Activated CD4-positive, alpha-beta T cell treated with anti-CD3 and anti-CD28 coated beads for 24 hours (primary cell): ENCODE measurements around the gene CALHM1.

Experiments used
- DNase-seq, 2 donors: peaks; one replicate each; pipeline ENCODE4 v3.0.0-alpha.2; 2020; ENCODE audit warnings: low read depth in 2 of 2

Gene CALHM1

DNA sequence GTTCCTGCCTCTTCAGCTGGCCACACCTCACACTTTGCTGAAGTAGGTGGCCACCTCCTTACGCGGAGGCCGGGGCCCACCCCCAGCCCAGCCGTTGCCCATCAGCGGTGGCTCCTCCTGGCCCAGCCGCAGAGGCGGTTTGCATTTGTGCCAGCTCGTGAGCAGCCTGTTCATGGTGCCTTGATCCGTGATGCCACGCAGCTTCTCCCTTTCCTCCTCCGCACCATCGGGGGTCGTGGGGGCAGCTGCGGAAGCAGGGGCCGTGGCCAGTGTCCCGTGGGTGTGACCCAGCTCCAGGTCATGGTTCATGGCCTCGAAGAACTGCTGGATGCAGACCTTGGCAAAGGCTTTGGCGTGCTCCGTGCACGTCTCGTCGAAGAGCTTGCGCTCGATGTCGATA lies 3.5 kb downstream of the CALHM1 start:
- DNase-seq: no peak

DNA sequence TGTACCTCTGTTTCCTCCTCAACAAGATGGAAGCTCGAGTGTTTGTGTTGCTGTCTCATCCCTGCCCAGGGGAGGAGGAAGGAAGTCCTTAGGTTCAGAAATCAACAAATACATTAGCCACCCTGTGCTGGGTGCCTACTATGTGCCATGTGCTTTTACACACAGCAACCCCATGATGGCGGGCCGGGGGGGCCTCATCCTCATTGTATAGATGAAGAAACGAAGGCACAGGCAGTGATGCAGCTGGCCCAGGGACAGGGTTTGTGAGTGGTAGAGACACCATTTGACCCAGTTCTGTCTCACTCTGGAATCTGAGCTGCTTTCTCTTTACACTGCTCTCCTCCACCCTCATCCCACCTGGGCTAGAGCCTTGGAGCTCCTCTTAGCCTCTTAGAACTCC lies 4.7 kb downstream of the CALHM1 start:
- no peak for DNase-seq

DNA sequence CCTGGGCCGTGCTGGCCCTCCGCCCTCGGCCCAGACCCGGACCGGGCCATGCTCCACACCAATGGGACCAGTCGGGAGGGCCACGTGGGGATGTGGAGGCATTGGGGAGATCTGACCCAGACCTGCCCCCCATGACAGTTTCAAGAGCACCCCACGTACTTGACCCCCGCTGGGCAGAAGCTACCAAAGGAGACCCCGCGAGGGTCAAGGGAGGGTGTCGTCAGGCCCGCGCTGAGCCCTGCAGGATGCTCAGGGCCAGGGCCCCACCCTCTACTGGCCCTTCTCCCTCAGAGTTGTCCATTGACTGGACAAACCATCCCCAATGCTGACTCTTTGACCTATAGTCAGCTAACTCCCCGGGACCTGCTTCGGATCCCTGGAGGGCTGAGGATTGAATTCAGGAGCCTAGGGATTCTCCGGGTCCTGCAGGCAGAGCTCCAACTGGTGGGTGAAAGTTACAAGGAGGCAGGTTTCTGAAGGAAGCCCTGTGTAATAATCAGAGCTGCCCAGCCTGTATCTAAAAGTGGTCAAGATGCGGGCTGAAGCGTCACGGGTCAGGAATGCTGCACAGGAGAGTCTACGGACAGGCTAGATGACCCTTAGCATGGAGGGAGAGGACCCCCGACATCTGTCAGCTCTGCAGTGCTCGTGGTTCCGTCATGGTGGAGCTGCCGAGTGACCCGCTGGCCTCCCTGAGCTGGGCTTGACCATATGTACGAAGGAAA lies 6.0 kb downstream of the CALHM1 start:
- no peak for DNase-seq

DNA sequence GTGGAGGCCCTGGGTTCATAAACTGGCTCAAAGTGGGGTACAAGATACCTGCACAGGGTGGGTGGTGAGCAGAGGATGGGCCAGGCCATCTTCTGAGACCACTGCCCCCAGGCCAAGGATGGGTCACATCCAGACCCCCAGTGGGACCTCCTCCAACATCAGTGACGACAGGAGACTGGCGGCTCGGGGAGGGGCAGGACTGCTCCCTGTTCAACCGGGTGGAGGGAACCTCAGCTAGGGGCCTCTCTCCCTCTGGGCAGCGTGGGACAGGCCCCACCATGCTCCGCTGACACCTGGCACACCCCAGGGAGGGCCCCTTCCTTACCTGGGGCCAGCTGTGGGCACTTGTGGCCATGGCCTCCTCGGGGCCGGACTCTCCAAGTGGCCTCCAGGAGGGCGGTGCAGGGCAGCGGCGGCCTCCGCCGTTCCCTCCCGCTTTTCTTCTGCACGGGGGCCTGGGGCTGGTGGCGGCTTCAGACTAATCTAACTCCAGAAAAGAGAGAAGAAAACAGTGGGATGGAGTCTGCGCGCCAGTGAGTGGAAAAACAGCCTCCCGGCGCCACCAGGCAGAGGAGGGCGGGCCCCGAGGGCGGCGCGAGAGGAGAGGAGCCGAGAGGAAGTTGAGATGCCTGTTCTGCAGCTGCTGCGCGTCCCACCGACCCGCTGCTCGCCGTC lies 6.7 kb downstream of the CALHM1 start, which contains the start of gene CALHM2:
CALHM2 (minus strand) TSS at position 540 of the 675 bp plus-strand sequence. CDS start 2,429 bp downstream, outside the sequence.
- peak; percentile 29 to 56 for DNase-seq

DNA sequence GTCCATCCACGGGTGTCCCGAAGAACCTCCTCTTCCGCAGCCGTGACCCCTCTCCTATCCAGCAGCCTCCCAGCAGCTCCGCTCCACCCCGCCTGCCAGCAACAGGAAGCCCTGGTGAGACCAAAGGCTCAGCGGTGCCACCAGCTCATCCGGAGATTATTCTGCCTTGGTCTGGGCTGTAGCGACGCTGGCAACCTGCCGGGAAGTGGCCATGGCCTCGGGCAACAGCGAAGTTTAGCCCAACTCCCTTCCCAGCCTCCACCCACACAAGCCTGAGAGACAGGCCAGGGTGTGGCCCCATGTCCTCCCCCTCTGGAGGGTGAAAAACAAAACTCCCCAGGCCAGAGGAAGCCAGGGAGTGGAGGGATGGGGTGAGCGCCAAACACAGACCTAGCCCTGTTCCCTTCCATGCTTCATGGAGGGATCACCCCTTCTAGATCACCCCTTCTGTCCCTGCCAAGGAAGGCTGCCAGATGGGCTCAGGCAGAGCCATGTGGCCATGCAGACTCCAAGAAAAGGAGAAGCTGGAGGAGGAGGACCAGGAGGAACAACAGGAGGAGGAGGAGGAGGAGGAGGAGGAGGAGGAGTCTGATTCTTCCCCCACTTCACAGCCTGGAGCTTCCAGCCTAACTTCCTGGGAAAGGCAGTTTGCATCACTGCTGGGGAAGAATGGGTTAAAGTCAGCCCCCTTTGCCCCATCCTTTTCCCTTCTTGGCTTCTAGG lies 7.4 kb downstream of the CALHM1 start:
- peak; percentile 19 to 35 for DNase-seq

DNA sequence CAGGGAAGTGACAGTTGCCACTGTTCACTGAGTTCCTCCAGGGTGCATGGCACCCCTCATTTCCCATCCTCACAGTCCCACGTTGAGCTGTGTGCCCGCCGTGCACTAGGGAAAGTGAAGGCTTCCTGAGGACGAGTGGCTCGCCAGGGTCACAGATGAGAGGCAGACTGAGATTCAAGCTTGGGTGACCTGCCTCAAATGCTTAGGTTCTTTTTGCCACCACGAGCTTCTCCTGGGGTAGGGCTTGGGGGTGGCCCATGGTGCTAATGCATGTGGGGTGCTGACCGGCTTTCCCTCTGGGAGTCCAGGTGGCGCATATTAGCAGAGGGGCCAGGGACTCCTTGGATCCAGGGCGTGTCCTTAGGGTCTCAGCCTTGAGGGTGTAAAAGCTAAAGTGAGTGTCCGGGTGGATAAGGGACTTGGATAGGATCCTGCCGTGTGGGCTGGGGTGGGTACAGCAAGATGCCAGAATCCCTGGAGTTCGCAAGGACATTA lies 8.5 kb downstream of the CALHM1 start:
- DNase-seq: no peak

DNA sequence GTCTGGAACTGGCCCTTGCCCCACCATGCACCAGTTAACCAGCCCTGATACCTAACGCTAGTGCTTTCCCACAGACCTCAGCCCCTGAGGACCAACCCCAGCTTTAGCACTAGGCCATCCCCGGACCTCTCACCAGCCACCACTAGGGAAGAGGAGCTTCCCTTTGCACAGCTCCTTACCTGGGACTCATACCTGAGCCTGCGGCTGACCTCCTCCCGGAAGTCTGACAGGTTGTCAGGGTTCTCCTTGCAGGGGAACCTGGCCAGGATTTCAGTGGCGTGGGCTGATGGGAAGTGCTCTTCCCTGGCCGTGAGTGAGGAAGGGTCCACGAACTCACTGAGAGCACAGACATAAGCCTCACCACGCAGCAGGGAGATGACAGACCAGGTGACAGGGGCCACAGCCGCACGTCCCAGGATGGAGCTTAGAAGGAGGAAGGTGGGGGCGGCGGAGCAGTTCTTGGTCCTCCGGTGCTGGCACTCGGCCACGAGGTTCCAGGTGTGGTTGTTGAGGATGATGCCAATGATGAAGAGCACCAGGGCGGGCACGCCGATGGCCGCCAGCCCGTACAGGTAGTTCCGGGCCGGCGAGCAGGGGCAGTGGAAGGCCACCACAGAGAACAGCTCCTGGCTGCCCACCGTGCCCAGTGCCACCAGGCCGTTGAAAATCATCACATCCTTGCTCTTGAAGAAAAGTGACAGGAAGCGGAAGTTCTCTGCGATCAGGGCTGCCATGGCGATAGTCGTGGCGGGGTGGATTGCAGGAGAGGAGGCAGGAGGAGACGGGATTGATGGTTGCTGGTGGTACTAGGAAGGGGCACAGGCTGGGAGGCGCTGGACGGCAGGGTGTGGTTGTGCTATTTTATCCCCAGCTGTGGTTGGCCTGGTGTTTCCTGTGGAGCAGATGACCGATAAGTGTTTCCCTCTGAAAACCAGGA lies 9.2 kb downstream of the CALHM1 start:
- no peak for DNase-seq

DNA sequence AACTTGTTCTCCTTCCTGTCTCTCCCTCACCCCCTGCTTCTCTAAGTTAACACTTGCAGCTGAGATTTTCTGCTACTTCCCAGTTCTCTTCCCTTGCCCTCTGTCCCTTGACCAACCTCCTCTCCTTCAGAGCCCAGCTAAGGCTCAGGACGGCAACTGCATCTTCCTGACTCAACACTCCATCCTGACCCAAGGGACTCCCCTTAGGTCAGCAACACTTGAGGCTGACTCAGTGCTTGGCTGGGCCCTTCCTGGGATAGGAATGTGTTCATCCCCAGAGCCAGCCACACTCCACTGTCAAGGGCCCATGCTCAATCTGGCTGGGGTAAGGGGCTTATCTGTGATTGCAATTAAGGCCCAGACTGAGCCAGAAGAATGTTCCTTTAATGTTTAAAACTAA lies 10.0 kb downstream of the CALHM1 start:
- no peak for DNase-seq

DNA sequence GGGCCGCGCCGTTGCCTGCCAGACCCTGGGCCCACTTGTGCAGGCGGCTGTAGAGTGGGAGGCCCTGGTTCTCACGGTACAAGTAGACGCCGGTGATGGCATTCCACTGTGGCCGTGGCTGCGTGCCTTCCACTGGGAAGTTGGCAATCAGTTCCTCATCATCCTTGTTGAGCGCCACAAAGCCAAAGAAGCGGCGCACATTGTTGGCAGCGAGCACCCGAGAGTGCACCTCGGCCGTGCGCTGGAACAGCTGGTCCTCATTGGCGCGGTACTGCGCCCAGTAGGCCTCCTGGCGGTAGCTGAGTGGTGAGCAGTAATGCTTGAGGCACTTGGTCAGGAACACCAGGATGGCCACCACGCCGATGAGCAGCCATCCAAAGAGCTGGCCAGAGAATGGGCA lies 11.5 kb downstream of the CALHM1 start:
- DNase-seq: no peak

DNA sequence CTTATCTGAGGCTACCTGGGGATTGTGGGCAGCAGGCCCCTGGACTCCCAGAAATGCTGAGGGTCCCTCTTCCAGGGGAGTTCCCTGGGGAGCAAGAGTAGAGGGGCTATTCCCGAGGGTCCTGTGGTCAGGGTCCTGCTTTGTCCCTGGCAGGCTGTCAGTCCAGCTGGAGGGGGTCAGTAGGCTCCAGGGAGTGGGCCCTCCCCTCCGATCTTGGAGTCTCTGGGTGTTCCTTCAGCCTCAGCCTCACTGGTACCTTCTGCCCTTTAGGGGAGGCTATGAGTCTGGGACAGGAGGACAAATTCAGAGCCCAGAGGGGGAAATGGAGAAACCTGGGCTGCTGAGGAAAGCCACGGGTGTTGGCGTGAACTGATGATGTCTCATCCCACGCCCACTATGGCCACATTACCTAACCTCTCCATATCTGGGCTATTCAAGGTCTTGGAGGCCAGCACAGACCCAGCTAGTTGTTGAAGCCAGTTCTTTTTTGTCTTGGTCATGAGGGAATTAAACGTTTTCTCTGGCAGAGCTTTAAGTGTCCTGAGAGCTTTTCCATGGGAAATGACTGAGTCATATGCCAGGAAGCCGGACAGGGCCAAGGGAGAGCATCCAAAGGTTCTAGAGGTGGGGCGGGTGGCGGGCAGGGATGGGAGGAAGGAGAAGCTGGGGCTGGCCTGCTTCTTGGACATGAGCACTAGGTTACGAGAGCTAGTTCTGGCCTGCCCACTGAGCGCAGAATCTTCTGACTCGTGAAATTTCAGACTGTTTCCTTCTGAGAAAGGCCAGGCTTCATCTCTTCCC lies 12.7 kb downstream of the CALHM1 start:
- DNase-seq: no peak

DNA sequence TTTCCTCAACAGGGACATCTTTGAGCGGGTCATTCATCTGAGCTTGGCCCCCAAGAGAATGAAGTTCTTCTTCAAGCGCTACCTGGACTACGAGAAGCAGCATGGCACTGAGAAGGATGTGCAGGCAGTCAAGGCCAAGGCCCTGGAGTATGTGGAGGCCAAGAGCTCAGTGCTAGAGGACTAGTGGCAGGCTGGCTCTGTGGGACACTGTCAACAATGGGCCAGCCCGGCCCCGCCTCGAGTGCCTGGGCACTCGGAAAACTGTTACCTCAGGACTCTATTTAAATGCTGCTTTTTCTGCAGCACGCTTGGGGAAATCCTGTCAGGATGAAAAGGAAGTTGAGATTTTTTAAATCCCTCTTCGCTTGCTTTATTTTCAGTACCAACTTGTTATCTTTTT lies 13.3 kb downstream of the CALHM1 start:
- DNase-seq: no peak

DNA sequence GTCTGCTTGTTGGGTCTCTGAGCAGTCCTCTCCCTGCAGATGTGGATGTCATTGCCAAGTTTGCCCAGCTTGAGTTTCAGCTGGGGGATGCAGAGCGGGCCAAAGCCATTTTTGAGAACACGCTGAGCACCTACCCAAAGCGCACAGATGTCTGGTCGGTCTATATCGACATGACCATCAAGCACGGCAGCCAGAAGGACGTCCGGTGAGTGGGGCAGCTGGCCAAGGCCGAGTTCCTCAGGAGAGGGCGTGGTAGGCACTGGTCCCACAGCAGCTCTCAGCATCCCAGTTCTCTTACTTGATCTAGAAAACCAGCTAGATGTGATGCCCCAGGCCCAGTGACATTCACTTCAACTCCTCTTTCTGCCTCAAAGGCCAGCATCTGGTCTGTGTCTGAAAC lies 14.2 kb downstream of the CALHM1 start:
- DNase-seq: no peak

DNA sequence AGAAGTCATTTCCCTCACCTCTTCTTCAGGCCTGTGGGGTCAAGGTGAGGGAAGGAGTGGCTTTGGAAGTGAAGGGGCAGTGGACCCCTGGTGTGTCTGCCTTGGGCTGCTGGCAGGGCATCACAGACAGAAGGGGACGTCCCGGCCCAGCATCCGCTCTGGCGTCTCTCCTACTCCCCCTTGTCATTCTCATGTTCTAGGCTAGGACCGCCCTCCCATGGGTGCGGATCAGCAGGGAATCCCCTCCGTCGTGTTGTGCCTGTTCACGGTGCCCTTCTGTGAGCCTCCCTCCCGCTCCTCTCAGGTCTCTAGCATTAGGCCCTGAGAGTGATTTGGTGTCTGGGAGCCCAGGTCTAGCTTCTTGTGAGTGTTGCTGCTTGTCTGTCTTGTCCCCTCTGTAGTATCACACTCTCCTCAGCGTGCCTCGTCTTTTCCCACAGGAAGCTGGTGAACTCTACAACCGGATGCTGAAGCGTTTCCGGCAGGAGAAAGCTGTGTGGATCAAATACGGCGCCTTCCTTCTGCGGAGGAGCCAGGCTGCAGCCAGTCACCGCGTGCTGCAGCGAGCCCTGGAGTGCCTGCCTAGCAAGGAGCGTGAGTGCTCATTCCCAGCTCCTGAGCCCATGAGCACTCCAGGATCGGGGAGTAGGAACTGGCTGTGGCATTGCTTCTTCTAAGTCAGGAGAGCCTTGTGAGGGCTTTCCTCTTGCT lies 15.1 kb downstream of the CALHM1 start:
- no peak for DNase-seq

DNA sequence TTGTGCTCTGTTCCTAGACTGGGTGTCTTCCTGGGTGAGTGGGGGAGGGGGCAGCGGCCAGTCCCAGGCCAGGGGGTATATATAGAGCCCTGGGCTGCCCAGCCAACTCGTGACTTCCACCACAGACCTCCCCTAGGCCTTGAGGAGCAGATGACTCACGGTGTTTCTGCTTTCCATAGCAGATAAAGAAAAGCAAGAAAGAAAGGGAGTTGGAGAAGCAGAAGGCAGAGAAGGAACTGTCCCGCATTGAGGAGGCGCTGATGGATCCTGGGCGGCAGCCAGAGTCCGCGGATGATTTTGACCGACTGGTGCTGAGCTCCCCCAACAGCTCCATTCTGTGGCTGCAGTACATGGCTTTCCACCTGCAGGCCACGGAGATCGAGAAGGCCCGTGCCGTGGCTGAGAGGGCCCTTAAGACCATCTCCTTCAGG lies 16.7 kb downstream of the CALHM1 start:
- no peak for DNase-seq

DNA sequence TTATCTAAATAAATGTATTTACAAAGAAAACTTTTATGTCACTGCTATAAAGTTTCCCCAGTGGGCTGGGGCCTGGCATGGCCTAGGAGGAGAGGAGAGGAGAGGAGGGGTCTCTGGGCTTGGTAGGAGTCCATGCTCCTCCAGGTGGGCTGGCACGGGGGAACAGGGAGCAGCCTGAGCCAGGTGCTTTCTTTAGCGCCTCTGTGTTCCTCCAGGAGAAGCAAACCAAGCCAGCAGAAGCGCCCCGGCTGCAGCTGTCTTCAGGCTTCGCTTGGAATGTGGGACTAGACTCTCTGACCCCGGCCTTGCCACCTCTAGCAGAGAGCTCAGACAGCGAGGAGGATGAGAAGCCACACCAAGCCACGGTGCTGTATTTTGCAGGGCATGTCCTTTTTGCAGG lies 17.1 kb downstream of the CALHM1 start:
- DNase-seq: no peak

DNA sequence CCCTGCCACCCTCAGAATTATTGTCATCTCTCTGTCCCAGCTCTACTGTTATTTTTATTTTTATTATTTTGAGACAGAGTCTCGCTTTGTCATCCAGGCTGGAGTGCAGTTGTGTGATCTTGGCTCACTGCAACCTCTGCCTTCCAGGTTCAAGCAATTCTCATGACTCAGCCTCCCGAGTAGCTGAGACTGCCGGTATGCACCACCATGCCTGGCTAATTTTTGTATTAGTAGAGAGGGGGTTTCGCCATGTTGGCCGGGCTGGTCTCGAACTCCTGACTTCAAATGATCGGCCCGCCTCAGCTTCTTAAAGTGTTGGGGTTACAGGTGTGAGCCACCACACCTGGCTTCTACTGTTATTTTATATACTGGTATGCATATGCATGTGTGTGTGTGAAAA lies 17.5 kb downstream of the CALHM1 start:
- no peak for DNase-seq

DNA sequence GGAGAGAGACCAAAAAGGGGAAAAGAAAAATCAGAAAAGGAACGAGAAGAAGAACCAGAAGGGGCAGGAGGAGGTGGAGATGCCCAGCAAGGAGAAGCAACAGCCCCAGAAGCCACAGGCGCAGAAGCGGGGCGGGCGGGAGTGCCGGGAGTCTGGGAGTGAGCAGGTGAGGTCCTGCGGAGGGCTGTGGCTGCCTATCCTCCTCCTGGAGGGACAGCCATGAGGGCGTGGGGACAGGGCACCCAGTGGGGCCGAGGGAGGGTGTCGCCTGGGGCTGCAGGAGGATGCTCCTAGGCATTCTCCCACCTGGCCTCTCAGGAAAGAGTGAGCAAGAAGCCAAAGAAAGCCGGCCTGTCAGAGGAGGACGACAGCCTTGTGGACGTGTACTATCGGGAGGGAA lies 18.3 kb downstream of the CALHM1 start:
- no peak for DNase-seq

DNA sequence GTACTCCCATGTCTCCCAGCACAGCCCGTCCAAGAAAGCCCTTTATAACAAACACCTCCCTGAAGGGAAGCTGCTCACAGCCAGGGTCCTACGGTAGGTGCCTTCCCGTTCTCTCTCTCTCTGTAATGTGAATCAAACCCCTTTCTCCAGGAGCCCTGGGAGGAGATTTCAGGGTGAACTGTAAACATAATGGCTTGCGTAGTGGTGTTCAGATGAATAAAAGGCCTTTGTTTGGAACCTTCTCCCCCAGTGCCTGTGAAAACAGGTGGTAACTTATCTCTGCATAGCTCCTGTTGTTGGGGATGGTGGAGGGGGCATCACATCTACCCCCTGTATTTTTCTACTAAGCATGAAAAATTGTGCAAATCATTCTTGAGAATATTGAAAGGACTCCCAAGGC lies 18.9 kb downstream of the CALHM1 start:
- DNase-seq: no peak

DNA sequence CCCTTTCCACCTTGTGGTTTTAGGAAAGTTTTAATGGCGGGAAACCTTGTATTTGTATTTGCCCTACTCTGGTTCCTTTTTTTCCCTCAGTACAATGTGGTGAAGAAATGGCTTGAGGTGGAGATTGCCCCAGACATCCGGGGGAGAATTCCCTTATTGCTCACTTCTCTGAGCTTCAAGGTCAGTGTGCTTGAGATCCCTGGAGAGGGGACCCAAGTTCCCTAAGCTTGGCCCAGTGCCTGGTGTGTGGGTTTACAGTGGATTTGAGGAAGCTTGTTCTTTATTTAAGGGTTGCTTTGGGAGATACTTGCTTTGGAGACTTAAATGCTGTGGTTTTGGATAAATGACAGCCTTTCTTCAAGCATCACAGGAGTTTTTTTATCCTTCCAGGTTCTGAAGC lies 24.8 kb downstream of the CALHM1 start:
- no peak for DNase-seq

DNA sequence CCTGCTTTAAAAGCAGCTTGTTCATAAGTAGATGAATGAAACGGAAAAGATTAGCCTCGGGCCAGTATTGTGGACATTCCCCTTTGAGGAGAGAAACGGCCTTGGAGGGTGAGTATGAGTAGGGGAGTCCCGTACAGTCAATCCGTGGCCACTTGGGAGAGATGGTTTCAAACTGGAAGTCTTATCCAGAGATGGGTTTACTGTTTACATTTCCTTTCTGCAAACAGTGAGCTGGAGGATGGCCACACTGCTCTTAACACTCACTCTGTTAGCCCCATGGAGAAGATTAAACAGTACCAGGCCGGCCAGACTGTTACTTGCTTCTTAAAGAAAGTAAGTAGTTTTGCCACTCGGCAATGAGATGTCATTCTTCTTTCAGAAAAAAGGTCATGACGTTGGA lies 26.8 kb downstream of the CALHM1 start:
- no peak for DNase-seq
